Measurements from ENCODE around the gene SLX4IP.

The SLX4IP gene

GRCh38 chr20:10639077-10639736 is 204.1 kb downstream of the SLX4IP start:
- no peak for DNase-seq

- no peak for DNase-seq
Measured at GRCh38 chr20:10639737-10640556, 204.8 kb downstream of the SLX4IP start.

DNA sequence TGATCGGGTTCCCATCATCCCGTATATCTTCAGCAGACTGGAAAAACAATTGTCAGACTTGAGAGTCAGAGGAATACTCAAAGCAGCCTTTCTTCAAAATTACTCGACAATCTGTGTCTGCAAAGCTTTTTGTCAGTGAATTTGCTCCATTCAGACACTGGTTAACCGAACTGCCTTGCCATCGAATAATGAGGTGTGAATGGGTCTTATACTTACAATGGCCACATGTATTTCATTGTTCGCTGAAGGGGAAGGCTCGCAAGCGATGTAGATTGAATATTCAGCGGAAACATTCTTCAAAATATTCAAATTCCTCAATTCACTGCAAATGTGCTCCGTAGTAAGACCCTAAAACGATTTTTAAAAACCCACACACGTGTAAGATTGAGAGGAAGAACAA is 205.8 kb downstream of the SLX4IP start:
- DNase-seq = no peak

DNA sequence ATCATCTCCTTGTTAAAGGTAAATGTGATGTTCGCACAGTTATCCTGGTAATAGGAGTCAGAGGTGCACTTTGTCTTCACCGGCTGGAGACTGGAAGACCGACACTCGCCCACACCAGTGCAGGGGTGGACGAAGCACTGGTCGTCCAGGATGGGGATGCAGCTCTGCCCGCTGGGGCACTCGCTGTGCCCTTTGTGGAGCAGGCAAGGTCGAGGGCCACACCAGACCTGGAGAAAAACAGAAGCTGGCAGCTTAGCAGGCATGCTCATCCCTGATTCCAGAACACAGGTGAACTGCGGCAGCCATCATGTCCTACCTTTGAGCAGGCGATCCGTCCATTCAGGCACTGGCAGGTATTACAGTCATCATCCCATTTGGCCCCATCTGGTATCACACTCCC is 206.4 kb downstream of the SLX4IP start:
- DNase-seq = no peak

- no peak for DNase-seq
Measured at GRCh38 chr20:10641893-10642292, 206.8 kb downstream of the SLX4IP start.

DNA sequence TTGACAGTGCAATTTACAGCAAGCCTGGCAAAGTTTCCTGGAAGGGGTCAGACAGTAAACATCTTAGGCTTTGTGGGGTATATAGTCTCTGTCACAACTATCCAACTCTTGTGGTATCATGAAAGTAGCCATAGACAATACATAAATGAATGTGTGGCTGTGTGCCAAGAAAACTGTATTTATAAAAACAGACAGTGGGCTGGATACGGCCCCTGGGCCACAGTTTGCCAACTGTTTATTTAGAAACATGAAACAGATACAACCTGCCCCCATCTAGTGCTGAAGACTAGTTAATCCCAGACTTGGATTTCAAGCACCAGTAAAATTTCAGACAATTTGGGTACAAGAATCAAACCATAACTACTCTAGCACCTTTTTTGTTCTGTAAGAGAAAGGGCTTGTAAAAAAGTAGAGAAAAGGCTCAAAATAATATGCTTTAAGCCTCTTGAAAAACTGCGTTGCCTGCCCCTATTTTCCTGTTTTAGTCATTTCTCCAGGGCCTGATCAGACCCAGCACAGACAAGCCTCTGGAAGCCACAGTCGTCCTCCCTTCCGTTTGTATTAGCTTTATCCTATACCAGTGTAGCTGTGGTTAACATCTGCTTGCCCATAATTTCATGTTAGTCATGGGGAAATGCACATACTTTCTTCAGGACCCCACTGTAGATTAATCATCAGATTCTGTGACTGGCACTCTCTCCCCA is 207.9 kb downstream of the SLX4IP start:
- no peak for DNase-seq

GRCh38 chr20:10643560-10643873 is 208.4 kb downstream of the SLX4IP start:
- DNase-seq = no peak

DNA sequence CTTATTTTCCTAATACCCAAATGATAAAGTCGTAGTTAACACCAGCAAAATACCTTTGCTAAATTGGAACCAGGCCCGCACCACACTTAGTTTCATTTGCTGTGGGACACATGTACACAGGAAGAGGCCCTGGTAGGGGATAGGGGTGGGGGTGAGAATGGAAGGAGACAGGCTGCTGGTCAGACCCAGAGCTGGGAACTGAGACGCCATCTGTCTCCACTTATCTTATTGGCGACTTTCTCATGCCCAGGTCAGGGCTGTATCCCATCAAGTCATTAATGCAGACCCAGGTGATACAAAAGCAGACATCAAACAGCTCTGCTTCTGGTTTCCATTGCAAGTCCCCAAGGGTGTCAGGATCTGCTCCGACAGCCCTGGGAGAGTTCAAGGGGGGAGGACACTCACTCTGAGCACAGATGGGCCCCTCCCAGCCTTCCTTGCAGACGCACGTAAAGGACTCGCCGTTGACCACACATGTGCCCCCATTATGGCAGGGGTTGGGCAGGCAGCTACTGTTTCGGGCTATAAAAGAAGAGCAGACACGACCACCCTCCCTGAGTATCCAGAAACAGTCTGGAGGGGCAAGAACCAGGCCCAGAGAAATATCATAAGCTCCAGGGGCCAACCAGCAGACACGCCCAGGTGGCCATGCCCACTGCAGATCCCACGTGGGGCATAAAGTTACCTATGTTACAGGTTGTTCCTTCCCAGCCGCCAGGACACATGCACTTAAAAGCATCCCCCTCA is 209.5 kb downstream of the SLX4IP start:
- DNase-seq = no peak

- no peak for DNase-seq
Measured at GRCh38 chr20:10645205-10645570, 210.1 kb downstream of the SLX4IP start.

GRCh38 chr20:10646006-10646405 is 210.9 kb downstream of the SLX4IP start:
- no peak for DNase-seq

DNA sequence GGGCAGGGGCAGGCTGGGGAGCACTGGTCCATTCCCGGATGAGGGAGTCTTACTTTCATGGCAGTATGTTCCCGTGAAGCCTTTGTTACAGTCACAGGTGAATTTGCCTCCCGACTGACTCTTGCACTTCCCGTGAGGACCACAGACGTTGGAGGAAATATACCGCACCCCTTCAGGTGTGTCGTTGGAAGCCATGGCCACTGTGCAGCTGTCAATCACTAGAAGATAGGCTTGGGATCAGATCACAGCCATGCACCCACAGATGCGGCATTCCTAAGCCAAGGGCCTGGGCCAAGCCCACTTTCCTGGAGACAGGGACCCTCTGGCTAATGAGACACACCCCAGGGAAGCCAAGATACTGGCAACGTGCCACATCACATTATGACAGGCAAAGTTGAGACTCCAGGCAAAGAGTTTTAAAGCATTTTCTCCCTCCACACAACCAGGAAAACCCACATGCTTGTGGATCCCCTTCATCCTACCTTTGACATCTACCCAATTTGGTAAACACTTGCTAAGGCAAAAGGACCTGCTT is 211.8 kb downstream of the SLX4IP start:
- no peak for DNase-seq

DNA sequence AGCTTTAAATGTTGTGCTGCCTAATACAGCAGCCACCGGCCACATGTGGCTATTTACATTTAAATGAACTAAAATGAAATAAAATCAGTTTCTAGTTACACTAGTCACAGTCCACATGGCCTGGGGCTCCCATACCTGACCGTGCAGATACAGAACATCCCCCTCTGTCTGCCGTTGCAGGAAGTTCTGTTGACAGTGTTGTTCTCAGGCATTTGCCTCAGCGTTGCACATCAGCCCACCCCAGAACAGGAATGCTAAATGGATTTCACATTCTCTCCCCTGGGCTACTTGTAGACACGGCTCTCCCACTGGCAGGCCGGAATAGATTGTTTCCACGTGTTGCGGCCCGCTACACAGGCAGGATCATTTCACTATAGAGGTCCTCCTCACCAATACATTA is 212.4 kb downstream of the SLX4IP start:
- no peak for DNase-seq

- DNase-seq = no peak
Measured at GRCh38 chr20:10647909-10648308, 212.8 kb downstream of the SLX4IP start.

DNA sequence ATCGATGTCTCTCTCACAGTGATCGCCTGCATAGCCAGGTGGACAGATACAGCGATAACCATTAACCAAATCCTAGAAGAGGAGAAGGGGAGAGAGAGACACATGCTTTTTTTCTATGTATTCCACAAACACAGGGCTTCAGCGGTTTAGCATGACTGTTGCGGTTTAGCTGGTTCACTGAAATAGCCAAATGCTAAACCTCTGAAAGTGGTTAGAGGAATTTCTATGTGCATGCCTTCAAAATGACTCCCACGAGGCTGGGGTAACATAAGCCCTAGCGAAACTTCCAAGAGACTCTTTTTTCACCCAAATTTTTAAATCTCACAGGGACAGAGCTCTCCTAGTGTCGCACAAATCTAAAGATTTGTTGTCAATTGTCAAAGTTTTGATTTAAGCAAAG is 213.5 kb downstream of the SLX4IP start:
- peak; percentile 93 for DNase-seq

DNA sequence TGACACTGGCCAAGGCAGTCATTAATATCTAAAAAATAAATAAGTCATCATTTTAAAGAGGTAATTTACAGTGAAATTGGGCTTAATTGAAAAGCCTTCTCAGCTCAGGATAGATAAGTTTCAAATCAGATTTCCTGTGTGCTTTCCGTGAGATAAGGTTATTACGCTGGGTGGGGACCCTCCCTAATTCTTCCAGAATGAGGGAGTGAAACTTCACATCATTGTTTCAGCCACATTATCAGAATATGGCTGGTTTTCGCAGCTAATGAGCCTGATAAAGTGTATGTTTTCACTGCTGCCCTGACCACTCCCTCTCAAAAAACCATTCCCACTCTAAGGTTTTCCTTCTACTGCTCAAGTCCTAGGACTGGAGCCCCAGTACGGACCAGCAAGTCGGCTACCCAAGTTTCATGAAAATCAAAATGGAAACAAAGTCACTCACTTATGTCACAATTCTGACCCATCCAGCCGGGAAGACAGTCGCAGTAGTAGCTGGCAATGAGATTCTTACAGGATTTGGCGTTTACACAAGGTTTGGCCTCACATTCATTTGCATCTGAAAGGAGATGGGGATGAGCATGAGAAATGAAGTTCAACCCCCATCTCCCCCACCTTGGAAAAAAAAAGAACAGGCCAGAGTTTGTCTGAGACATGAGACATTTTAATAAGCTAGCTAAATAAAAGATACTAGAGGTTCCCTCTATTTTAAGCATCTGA is 214.1 kb downstream of the SLX4IP start:
- no peak for DNase-seq

DNA sequence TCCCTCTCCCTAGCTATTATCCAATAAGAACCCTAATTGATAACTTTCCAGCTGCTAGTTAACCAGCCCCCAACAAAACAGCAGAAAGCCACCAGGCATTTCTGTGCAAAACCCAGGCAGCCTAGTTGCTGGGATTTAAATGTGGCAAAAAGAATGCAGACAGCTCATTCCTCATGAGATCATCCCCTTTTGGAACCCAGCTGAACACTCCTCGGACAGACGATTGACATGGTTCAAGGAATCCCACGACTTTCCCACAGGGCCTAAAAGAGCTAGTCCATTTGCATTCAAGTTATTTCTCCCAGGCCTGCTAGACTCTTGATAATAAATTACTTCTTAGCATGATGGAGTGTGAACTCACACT is 214.7 kb downstream of the SLX4IP start:
- no peak for DNase-seq

- no peak for DNase-seq
Measured at GRCh38 chr20:10651227-10651990, 216.3 kb downstream of the SLX4IP start.

GRCh38 chr20:10652185-10652584 is 217.1 kb downstream of the SLX4IP start:
- no peak for DNase-seq

DNA sequence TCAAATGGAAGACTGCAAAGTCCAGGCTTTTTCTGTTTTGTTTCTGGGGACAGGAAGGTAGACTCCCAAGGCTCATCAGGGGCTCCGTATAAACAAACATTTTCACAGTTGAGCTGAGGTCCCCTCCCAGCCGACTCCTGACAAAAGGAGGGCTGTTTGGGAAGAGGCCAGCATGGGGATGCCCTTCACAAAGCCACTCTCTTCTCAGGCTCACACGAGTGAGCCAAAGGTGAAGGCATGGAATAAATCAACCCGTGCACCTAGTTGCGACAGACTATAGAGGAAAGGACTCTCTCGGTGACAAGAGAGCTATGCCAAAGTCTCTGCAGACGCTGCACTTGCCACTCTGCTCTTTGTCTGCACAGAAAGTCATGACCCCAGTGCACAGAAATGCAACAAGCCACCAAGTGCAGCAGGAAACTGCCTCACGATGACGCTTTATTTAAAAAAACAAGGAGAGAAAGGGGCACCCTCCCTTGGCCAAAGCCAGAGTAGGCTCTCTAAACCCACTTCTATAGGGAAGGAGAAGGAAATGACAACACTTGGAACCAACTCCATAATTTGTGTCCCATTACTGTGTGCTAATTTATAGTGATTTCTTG is 217.7 kb downstream of the SLX4IP start:
- no peak for DNase-seq

DNA sequence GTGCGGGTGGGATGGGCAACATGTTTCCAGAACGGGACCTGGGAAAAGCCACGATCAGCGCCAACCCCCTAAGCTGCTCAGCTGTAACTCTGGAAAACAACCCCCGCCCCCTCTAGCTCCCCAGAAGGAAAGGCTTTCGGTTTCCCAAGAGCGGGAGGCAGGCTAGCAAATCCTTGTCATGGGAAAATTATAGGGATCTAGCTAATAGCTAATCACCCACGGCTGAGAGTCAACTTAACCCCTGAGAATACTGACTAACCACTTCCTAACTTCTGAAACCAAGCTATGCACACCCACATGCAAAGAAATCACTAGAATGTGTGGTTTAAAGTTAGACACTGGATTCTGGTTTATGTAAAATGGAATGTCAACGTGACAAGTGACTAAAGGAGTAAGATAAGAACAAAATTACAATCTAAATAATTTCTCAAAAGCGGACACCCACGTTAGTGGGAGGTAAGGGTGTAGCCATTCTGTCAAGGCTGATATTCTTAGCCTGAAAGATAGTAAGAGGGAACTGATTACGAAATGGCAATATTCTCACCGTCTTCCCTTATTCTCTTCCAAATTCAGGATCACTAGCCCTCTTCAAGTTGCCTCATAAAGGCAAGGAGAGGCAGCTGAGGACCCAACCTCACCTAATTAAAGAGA is 218.6 kb downstream of the SLX4IP start:
- DNase-seq = no peak

DNA sequence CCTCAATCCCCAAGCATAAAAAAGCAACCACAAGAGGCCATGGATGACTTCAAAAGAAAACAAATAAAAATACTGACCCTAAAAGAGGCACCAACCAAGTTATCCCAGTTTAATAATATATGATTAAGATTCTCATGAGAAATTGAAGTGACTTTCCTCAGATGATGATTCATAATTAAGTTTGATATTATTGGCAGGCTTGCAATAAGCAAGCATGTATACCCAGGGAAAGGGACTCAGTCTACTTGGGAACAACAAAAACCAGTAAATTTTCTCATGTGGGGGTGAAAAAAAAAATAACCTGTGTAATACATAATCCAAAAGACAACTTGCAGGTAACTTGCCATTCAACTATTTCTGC is 219.1 kb downstream of the SLX4IP start:
- DNase-seq = no peak

Measured in amniotic stem cell (primary cell).